T-helper 2 cell treated with Interferon-gamma antibody and Interleukin-4, amounts not matched to agents 5 μg/mL and 100 μg/mL, for 36 hours (primary cell): Measurements from ENCODE around the gene BZW2.

Experiments used
- DNase-seq: peaks from one replicate; pipeline ENCODE4 v3.0.0; 2021; ENCODE audit warnings: low spot score
- H3K27ac Mint-ChIP-seq: one replicate; pipeline ENCODE4 v1.8.0; 2021; ENCODE audit warnings: mild to moderate bottlenecking, mixed read lengths
- H3K27me3 Mint-ChIP-seq: one replicate; pipeline ENCODE4 v1.8.0; 2021; ENCODE audit warnings: low read depth, mixed read lengths
- H3K36me3 Mint-ChIP-seq: one replicate; pipeline ENCODE4 v1.8.0; 2021; ENCODE audit warnings: low read depth, mixed read lengths
- H3K4me1 Mint-ChIP-seq: one replicate; pipeline ENCODE4 v1.8.0; 2021; ENCODE audit warnings: low read depth, mixed read lengths
- H3K4me3 Mint-ChIP-seq: one replicate; pipeline ENCODE4 v1.8.0; 2022; ENCODE audit warnings: mild to moderate bottlenecking, moderate library complexity, mixed read lengths
- H3K9me3 Mint-ChIP-seq: one replicate; pipeline ENCODE4 v1.8.0; 2021; ENCODE audit warnings: mixed read lengths

BZW2 gene

DNA sequence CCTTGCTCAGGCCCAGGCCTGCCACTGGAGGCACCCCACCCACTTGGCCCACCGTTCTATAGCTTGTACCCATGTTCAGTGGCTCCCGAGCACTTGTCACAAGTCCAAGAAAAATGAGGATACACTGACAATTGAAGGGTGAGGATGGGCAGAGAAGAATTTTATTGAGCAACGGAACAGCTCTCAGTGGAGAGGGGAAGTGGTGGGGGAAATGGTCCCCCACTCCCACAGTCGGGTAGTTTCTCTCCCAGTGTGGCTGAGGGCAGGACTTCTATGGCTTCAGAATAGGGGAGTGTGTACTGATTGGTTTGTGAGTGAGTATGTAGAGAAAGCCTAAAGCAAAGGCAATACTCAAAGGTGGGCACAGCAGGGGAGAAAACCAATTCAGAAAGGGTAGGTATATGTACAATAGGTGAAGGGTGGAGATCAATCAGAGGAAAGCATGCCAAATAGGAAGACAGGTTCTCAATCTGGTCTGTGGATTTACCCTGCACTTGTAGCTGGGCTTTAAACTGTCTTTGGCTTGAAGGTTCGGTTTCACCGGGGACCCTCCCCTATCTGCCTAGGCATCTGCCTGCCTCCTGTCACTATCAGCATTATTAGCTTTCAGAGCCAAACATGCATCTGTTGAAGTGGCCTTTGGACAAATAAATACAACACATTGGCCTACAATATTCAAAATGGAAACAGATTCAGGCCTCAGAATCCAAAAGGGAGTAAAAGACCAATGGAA lies 98.7 kb downstream of the BZW2 start:
- Mint-ChIP-seq H3K27me3 (no peaks in the 10 kb centered on the region), H3K9me3 (no peaks in the 10 kb centered on the region), H3K27ac (no peak overlapping the region), H3K36me3 (no peaks in the 10 kb centered on the region), H3K4me1 (no peaks in the 10 kb centered on the region), H3K4me3 (no peak overlapping the region)
- DNase-seq = no peak

DNA sequence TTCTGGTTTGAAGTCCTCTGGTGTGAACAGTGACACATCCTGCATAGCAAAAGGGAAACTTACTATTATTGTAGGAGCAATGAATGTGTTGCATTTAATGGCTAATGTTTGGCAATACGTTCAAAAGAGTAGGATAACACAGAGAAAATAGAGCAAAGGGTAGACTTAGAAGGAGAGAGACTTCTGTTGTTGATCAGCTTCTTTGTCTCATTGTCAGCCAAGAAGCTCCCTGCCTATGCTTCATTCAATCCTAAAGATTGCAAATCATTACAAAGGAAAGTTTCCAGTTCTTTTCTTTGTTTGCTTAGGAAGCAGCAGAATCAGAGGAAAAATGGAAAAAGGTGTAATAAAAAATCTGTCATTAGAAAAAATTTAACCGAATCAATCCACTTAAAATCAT lies 99.7 kb downstream of the BZW2 start:
- H3K36me3 Mint-ChIP-seq = no peaks in the 10 kb centered on the region
- H3K4me3 Mint-ChIP-seq = no peak overlapping the region
- H3K4me1 Mint-ChIP-seq = no peaks in the 10 kb centered on the region
- H3K27me3 Mint-ChIP-seq = no peaks in the 10 kb centered on the region
- no peak for DNase-seq
- H3K27ac Mint-ChIP-seq = no peak overlapping the region
- H3K9me3 Mint-ChIP-seq = no peaks in the 10 kb centered on the region

DNA sequence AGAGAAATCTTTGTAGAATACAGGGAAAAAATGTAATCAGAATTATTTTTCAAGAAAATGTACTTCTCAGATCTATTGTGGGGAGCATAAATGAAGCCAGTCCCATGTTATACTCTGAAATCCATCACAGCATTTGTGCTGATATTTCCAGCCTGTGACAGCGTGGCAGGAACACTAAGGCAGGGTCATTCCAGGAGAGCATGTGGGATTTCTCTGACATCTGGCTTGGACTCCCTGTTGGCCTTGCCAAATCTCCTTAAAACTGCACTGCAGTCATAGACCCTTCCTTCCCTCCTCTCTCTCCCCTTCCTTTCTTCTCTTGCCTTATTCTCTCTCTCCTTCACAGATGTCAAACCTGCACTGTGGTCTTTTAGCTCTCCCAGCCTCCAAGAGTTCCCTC lies 101.1 kb downstream of the BZW2 start:
- no peaks in the 10 kb centered on the region for H3K9me3 Mint-ChIP-seq
- H3K4me1 Mint-ChIP-seq = no peaks in the 10 kb centered on the region
- DNase-seq = no peak
- no peak overlapping the region for H3K27ac Mint-ChIP-seq
- H3K4me3 Mint-ChIP-seq = no peak overlapping the region
- H3K36me3 Mint-ChIP-seq = no peaks in the 10 kb centered on the region
- peaks cover 4% of the 10 kb centered on the region for H3K27me3 Mint-ChIP-seq

DNA sequence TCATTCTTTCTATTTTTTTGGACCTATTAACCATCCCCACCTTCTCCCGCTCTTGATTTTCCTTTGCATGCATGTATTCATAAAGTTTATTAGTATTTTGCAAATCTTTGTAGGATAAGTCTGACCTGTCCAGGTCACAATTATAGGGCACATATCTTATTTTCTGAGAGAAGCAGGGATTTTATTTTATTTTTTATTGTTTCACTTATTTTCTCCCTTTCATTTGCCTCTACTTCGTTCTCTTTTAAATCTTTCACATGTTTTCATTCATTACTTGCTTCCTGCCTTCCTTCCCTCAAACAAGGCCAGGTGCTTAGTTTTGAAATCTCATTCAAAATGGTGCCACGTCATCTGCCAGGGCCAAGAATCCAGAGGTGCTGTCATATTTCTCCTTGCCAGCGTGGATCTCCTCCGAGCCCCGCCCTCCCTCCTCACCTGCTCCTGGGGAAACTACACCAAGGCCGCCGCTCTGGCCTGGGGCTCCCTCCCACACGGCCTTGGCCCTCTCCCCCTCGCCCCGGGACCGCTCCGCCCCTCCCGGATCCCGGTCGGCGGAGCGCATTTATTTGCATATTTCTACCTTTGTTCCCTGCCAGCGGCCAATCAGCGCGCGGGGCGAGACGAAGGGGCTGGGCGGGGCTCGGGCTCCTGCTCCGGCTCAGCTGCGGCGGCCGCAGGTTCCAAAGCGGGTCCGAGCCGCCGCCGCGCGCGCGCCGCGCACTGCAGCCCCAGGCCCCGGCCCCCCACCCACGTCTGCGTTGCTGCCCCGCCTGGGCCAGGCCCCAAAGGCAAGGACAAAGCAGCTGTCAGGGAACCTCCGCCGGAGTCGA lies 107.3 kb downstream of the BZW2 start, which contains the start of gene TSPAN13:
TSS of gene TSPAN13 (plus strand) at position 654 of the 830 bp plus-strand sequence. CDS start 213 bp downstream, outside the sequence.
- peak; percentile 75 for DNase-seq
- Mint-ChIP-seq H3K4me1 (peaks cover 11% of the 10 kb centered on the region), H3K36me3 (no peaks in the 10 kb centered on the region), H3K9me3 (no peaks in the 10 kb centered on the region), H3K27ac (no peak within 1 kb of the TSS), H3K27me3 (peaks cover 38% of the 10 kb centered on the region), H3K4me3 (peak within 1 kb of the TSS; percentile 78)

DNA sequence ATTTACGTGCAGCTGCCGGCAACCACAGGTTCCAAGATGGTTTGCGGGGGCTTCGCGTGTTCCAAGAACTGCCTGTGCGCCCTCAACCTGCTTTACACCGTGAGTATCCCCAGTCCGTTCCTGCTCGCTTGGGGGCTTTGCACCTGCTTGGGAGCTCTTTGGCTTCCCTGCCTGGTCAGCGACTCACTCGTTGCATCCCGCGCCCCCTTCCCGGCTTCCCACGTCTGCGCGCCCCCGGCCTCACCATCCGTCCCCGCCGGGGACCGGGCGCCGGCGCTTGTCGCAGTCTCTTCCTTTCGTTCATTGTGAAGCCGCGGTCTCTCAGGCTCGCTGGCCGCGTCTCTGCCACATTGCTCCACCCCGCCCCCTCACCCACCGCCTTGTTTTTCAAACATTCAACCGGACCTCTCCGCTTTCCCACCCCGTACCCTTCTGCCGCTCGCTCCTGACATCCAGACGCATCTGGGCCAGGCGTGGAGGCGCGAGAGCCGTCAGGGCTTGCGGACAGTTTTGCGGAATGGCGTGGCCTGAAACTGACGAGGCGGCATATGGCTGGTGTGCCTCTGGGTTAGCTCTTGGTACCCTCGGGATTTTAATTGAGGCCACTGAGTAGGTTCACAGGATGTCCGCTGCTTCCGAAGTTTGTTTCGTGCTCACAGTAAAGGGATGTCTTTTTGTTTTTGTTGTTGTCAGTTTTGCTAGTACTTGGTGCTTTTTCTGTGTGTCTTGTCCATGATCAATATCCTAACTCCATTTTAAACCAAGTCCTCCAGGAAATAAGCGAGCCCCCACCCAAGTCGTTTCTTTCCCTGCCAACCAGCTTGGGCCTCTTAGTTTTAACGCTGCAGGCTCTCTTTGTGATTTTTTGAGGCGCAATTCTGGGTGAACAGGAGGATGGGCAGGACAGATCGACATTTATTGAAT lies 108.2 kb downstream of the BZW2 start:
- no peaks in the 10 kb centered on the region for H3K36me3 Mint-ChIP-seq
- H3K9me3 Mint-ChIP-seq = no peaks in the 10 kb centered on the region
- DNase-seq = no peak
- H3K4me3 Mint-ChIP-seq = peak overlapping the region; percentile 78
- peaks cover 15% of the 10 kb centered on the region for H3K4me1 Mint-ChIP-seq
- no peak overlapping the region for H3K27ac Mint-ChIP-seq
- peaks cover 38% of the 10 kb centered on the region for H3K27me3 Mint-ChIP-seq

DNA sequence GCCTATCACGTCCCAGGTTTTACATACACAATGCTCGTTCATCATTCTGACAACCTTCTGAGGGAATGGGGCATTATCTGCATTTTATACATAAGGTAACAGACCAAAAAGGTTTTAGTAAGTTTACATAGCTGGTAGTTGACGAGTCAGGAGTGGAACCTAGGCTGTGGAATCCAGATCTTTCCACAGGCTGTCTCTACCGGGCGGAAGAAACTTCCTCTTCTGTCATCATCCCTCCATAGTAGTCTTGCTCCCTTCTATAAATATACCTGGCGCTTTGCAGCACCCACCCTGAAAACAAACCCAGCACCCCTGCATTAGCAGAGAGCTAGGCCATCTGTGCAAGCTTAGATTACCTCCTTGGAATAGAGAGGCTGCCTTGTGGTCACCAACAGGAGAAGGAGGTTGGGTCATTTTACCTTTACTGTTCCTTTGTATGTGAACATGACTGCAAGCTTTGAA lies 108.9 kb downstream of the BZW2 start:
- Mint-ChIP-seq H3K36me3 (no peaks in the 10 kb centered on the region), H3K4me3 (peak overlapping the region; percentile 78), H3K4me1 (peaks cover 16% of the 10 kb centered on the region), H3K9me3 (no peaks in the 10 kb centered on the region), H3K27me3 (peaks cover 38% of the 10 kb centered on the region), H3K27ac (no peak overlapping the region)
- DNase-seq = no peak

DNA sequence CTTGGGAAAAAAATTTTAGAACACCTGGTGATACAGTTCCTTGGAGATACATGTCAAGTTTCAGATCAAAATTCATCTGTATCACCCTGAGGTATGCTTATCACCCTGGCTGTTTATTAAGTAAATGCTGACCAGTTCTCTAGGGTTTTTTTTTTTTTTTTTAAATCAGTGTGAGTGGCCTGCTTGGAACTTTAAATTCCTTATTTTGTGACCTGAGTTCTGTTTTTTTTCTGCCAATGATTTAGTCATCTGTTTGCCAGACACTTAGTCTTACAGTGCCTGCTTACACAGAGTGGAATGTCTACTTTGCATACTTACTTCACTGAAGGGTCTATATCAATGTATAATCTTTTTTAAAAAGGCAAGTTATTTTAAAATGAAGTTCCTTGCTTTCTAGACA lies 109.4 kb downstream of the BZW2 start:
- H3K36me3 Mint-ChIP-seq = no peaks in the 10 kb centered on the region
- no peaks in the 10 kb centered on the region for H3K9me3 Mint-ChIP-seq
- H3K4me3 Mint-ChIP-seq = no peak overlapping the region
- H3K27me3 Mint-ChIP-seq = peaks cover 38% of the 10 kb centered on the region
- H3K27ac Mint-ChIP-seq = no peak overlapping the region
- no peak for DNase-seq
- peaks cover 16% of the 10 kb centered on the region for H3K4me1 Mint-ChIP-seq
